GM19463 (cell line): ENCODE measurements around the gene SRRM1.

Experiments
- ATAC-seq: cut with Tn5 transposase; IDR thresholded peaks from one replicate; pipeline ENCODE4 v1.9.1; 2021; ENCODE audit warnings: mild to moderate bottlenecking, moderate library complexity; ENCODE audit not compliant: unreplicated experiment

Gene SRRM1, protein sequence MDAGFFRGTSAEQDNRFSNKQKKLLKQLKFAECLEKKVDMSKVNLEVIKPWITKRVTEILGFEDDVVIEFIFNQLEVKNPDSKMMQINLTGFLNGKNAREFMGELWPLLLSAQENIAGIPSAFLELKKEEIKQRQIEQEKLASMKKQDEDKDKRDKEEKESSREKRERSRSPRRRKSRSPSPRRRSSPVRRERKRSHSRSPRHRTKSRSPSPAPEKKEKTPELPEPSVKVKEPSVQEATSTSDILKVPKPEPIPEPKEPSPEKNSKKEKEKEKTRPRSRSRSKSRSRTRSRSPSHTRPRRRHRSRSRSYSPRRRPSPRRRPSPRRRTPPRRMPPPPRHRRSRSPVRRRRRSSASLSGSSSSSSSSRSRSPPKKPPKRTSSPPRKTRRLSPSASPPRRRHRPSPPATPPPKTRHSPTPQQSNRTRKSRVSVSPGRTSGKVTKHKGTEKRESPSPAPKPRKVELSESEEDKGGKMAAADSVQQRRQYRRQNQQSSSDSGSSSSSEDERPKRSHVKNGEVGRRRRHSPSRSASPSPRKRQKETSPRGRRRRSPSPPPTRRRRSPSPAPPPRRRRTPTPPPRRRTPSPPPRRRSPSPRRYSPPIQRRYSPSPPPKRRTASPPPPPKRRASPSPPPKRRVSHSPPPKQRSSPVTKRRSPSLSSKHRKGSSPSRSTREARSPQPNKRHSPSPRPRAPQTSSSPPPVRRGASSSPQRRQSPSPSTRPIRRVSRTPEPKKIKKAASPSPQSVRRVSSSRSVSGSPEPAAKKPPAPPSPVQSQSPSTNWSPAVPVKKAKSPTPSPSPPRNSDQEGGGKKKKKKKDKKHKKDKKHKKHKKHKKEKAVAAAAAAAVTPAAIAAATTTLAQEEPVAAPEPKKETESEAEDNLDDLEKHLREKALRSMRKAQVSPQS

DNA sequence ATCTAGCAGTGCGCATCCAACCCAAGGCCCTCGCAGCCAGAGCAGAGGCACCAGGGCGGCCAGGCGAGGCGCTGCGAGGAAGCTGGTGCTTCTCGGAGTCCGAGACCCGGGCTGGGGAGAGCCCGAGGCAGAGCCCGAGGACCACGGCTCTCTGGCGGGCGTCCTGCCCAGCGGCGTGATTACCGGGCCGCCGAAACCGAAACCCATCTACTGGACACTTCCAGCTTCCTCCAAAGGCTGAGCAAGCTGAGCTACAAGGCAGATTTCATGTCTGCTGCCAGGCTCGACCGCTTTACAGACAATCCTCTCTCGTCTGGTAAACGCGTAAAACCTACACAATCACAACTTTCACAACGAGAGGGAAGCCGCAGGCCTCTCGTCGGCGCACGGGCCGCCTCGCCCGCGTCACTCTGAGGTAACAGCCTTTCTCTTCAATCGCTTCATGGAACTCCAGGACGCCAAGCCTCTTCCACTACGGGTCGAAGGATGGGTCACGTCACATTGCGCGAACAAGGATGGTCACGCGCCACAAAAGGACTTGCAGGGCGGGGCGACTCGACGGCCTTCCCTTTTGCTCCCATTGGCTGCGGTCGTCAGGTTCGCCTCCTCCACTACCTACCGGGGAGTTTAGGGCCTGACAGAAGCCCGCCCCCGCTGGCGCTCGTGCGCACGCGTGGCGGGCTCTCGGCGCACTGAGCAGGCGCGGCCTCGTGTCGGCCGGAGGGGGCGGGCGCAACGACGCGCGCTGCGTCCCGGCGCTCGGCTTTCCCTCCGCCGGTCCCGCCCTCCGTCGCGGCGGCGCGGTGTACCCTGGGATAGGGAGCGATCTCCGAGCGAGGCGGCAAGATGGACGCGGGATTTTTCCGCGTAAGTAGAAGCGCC, at the start of gene SRRM1:
Gene SRRM1, plus strand, starts transcription at position 822 of the 882 bp plus-strand sequence. Its CDS starts 25 bp downstream, at position 847.
- ATAC-seq: peak; percentile 87

DNA sequence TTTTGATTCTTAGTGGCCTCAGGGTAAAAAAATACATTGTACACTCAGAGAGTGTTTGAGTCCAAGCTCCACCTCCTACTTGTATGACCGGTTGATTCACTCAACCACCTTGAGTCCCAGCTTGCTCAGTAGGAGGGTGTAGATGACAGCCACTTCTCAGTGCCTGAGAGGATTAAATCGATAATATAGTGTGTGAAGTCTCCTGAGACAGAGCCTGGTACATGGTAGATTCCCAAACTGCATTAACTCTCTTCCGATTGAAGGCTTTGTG, 48.8 kb upstream of the SRRM1 start:
- no peak for ATAC-seq

DNA sequence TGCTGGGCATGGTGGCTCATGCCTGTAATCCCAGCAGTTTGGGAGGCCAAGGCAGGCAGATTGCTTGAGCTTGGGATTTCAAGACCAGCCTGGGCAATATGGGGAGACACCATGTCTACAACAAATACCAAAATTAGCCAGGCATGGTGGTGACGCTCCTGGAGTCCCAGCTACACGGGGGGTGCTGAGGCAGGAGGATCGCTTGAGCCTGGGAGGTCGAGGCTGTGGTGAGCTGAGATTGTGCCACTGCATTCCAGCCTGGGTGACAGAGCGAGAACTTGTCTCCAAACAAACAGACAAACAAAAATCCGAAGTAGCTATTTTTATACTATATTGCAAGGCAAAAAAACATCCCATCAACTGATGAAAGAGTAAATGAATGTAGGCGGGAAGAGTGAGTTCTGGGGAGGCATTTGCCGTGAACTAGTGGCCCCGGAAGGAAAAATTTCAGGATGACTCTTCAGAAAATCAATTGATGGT, 46.7 kb upstream of the SRRM1 start:
- ATAC-seq: no peak

DNA sequence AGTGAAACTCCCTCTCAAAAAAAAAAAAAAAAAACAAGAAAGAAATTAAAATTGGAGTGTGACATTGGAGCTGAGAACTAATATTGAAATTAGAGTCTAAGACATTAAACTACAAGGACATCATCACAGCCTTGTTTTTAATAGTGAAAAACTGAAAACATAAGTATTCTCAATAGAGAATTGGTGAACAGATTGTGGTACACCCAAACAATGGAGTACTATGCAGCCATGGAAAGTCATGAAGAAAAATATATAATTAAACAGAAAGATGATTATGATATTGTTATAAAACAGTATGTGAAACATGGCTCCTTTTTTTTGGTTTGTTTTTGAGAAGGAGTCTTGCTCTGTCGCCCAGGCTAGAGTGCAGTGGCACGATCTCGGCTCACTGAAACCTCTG, 43.8 kb upstream of the SRRM1 start:
- ATAC-seq: no peak

DNA sequence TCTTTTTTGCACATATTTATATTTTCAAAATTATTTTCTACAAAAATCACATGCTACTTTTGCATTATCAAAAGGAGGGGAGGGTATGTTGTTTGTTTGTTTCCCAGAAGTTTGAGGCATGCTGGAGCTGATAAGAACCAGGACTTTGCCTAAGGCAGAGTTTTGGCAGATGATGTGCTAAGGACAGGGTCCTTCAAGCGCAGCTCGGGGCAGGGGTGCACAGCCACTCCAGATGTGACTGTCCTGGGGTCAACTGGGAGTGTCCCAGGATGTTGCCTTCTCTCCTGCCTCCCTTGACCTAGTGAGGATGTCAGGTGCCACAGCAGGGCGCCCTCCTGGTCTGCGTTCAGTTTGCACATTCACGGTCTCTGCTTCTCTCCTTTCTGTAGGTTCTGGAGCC, 42.6 kb upstream of the SRRM1 start:
- ATAC-seq: no peak

DNA sequence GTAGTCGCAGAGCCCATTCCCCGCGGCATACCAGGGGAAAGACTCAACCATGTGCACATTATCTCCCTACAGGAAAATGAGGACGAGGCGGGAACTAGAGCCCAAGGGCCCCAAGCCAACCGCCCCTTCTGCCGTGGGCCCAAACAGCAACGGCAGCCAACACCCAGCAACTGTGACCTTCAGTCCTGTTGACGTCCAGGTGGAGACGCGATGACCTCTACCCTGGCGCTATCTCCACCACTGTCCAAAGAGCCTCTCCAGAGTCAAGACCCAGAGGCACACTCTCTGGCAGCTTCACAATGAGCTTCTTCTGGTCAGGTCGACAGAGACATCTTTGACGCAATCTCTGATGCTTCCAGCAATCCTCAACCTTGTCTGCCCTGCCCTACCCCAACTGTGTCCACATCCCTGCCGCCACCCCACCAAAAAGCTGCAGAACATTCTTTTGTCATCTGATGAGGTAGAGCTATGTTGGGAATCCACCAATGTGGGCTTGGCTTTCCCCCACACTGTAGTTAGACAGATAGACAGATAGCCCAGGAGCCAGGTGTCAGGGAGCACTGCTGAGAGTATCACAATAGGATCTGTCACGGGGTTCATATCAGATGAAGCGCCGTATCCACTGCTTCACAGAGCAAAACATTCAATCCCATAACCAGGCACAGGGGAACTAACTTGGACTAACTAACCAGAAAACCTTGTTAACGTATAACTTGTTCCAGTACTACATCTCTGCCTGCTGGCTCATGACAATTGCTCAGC, 37.4 kb upstream of the SRRM1 start:
- no peak for ATAC-seq

DNA sequence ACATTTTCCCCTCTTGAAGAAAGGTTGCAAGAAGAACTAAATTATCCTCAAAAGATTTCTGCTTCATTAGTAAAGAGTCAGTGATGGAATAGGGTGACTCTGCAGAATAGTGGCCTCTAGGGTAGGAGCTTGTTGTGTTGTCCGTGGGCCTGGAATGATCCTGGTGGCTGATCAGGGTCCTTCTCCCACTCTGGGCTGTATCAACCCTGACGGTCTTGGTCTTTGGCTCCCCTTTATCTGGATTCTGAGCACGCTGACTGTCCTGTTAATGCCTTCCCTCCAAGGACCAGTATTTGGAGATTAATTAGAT, 36.9 kb upstream of the SRRM1 start:
- ATAC-seq: no peak

DNA sequence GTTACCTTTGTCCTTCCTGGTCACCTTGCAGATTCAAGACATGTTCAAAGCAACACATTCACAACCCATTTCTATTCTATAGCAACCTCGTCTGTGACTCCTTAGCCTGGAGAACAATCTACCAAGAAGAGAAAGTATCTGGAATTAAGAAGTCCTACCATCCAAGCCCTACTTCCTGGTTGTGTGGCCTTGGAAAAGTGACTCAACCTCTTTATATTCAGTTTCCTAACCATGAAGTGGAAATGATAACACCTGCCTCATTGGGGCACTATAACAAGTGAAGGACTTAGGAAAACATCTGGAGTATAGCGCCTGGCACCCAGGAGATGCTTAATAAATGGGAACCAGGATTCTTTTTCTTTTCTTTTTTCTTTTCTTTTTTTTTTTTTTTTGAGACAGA, 36.5 kb upstream of the SRRM1 start:
- no peak for ATAC-seq

DNA sequence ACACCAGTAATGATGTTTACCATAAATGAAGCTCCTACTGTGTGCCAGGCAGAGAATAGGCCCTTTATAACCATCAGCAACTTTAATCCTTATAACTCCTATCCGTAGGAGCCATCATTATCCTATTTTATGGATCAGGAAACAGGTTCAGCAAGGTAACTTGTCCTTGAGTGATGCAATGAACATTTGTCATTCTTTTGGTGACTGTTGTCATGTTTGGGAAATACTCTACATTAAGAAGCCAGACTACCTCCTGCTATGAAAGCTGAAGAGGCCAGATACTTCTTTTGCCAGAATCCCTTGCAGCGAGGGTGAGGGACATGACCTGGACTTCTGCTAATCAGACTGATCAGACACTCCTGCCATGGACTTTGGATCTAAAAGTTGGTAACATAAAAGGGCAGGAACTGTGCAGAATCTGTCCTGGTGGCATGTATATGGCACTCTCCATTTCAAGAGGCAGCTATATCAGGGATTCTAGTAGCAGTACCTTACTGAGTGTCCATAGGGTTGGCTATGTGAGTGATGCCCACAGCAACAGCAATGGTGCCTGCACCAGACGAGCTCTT, 33.1 kb upstream of the SRRM1 start:
- ATAC-seq: no peak

DNA sequence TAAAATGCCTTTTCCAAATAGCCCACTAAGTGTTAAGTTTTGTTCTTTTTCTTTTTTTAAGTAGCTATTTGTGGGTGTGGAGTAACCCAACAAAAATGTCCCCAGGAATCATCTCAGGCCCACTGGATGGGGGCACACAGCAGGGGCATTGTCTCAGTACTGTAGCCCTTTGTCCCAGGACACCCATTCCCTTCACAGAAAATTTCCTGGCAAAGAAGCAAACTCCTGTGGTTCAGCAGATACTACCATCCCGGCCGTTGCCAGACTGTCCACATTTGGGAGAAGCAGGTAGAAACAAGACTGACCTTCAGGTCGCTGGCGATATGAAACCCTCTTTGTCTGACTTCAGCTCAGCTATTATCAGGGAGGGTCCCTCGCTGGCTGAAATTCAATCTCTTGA, 23.7 kb upstream of the SRRM1 start:
- ATAC-seq: no peak

DNA sequence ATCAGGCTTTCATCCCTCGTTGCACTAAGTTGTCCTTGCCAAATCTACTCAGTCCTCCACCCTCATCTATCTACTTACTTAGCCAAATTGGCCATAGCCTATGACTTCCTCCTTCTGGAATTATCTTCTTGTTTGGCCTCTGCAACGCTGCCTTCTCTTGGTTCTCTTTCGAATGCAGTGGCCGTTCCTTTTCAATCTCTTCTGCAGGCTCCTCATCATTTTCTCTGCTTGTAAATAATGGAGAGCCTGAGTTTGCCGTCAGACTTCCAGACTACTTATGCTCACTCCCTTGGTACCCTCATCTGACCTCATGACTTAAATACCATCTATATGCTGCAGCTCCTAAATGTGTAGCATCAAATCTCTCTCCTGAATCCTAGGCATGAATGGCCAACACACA, 22.4 kb upstream of the SRRM1 start:
- ATAC-seq: no peak

DNA sequence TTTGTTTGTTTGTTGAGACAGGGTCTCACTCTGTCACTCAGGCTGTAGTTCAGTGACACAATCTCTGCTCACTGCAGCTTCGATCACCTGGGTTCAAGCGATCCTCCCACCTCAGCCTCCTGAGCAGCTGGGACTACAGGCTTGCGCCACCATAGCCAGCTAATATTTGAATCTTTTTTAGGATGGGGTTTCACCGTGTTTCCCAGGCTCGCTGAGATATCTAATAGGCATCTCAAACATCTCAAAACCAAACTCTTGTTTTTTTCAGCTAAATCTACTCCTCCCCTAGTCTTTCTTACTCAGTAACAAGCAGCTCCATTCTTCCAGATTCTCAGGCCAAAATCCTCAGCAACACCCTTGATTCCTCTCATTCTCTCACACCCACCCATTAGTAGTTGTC, 22.0 kb upstream of the SRRM1 start:
- ATAC-seq: no peak

DNA sequence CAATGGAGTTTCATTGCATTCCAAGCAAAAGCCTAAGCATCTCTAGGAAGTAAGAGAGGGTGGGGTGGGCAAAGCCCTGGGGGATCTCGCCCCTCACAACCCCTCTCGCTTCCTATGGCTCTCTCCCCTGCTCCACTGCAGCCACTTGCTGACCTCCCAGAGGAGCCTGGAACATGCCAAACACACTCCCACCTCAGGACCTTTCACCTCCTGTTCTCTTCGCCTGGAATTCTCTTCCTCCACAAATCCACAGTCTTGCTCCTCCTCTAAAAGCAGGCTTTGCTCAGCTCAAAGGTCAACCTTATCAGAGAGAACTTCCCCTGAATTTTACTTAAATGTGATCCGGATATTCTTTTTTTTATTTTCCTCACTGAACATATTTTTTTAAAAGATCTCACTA, 20.9 kb upstream of the SRRM1 start:
- no peak for ATAC-seq

DNA sequence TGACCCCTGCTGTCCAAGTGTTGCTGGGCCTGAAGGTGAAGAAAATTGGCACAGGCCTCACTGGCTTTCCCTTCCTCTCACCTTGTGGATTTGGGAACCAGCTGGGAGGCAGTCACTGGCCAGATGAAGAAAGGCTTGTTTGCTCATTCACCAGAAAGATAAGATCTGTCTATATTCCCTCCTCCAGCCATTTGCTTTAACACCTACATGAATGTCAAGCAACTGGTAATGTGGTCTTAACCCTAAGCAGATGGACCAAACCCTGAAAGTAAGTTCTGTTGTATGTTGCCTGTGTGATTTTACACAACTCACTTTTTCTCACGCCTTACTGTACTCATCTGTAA, 10.3 kb upstream of the SRRM1 start:
- ATAC-seq: no peak

DNA sequence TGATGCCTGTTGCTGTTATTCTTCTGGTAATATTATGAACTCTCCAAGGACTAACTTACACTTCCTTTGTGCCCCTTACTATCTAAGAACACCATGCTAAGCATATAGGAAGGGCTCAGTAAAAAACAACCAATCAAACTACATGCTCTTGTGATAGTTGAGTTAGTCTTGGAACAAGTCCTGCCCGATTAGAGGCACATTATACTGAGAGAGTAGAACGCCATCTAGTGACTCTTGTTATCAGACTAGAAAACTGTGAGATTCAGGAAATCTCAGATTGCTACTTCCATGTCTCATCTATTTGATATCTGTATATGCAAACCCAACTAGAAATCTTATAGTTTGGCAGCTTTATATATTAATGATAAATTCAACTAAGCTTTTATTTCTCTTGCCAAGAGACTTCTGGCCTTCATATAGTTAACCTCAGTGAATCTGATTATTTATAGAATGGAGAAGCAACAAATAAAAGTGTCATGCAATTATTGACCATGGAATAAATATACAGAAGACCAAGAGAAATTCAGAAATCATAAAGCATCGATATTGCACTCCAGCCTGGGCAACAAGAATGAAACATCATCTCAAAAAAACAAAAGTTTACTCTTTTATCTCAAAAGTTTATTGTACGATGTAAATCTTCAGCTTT, 7.8 kb upstream of the SRRM1 start:
- ATAC-seq: no peak

DNA sequence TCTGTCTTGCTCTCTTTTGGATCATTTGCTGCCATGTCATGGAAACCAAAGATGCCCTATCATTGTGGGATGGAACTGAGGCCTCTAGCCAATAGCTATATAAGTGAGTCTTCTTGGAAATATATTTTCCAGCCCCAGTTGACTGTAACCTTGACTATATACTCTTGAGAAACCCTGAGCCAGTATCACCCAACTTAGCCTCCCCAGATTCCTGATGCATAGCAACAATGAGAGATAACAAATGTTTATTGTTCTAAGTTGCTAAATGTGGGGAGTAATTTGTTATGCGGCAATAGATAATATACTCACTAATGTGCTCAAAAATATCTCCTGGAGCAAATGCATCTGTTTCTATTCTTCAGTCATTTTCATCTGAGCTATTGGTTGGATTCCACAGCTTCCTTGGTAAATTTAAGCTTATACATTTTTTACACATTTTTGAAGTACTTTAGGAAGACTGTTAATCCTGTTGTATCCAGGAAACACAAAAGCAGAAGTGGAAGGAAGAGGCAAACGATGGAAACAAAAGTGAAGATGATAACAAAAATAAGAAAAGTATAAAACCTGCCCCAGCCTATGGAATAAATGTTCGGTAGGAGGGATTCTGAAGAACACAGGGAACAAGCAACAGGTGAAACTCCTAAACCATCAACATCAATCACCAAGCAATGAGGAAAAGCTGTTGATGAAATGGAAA, 6.3 kb upstream of the SRRM1 start:
- no peak for ATAC-seq

DNA sequence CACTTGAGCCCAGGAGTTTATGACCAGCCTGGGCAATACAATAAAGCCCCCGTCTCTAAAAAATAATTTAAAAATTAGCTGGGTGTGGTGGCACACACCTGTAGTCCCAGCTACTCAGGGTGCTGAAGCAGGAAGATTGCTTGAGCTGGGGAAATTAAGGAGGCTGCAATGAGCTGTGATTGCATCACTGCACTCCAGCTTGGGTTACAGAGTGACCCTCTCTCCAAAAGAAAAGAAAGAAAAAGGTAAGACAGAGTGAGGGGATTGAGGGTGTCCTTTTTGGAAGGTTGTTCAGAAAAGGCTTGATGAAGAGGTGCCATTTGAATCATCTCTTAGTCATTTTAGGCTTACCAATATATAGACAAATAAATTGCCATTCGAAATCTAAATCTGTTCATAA, 4.0 kb upstream of the SRRM1 start:
- no peak for ATAC-seq

DNA sequence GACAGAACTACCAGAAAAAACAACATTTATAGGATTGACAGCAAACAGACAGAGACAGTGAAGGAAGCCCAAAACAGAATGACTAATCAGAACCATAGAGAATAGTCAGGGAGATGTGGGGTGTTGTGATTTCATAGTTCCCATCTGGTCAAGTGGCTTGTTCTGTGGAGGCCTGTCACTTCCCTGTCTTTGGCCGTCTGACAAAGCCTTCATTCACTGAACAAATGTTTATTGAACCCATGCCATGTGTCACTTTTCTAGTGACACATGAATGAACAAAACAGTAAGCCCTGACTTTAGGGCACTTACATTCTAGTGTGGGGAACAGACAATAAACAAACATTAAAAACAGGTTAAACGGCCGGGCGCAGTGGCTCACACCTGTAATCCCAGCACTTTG, 3.2 kb upstream of the SRRM1 start:
- ATAC-seq: no peak

DNA sequence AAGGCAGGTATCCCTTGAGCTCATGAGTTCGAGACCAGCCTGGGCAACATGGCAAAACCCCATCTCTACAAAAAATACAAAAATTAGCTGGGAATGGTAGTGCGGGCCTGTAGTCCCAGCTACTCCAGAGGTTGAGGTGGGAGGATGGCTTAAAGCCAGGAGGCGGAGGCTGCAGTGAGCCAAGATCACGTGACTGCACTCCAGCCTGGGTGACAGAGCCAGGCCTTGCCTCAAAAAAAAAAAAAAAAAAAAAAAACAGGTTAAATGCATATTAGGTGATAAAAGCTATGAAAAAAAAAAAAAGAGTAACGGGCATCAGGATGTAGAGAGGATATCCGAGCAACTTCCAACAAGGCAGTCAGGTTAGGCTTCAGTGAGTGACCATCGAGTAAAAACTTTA, 2.8 kb upstream of the SRRM1 start:
- ATAC-seq: no peak
